ENCODE measurements around the gene TAOK3.
"Not testable (repeated sequence)": the region's sequence is repeated elsewhere in the genome, so short reads cannot be mapped to it uniquely, and the experiment has no call there.

Gene TAOK3

DNA sequence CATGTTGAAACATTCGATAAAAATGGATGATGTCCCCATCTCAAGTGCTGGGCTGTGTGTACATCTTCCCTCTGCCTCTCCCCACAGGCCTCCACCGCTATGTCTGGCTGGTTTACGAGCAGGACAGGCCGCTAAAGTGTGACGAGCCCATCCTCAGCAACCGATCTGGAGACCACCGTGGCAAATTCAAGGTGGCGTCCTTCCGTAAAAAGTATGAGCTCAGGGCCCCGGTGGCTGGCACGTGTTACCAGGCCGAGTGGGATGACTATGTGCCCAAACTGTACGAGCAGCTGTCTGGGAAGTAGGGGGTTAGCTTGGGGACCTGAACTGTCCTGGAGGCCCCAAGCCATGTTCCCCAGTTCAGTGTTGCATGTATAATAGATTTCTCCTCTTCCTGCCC lies 228.2 kb downstream of the TAOK3 start:
- no peak for FAIRE-seq
- DNase-seq (ENCODE audit: low spot score): no peak

DNA sequence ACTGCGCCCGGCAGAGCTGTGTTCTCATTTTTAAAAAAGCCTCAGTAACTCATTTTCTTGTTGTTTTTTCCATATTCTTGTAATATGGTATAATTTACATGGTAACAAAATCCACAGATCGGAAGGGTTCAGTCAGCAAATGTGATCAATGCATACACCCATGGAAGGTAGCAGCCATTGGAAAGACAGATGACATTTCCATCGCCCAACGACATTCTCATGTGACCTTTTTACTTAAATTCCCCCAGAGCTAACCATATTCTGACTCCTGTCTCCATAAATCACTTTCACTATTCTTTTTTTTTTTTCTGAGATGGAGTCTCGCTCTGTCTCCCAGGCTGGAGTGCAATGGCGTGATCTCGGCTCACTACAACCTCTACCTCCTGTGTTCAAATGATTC lies 231.9 kb downstream of the TAOK3 start:
- FAIRE-seq: no peak
- DNase-seq (ENCODE audit: low spot score): no peak

DNA sequence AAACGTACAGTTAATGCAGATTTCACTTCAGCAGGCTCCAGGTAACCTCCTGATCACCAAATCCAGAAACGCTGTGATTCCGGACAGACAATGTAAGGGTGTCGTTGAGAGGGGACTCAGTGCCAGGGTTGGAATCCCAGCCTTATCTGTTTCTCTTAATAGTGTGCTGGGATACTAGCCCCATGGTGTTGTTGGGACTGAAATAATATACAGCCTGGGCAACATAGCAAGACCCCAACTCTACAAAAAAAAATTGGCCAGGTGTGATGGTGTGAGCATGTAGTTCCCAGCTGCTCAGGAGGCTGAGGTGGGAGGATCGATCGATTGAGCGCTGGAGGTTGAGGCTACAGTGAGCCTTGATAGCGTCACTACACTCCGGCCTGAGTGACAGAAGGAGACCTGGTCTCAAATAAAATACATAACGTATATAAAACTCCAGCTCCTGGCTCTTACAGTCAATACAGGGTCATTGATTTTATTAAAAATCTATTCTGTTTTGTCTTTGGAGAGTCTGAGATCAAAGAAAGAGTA lies 235.5 kb downstream of the TAOK3 start:
- DNase-seq (ENCODE audit: low spot score) (no peak), FAIRE-seq (no peak)

DNA sequence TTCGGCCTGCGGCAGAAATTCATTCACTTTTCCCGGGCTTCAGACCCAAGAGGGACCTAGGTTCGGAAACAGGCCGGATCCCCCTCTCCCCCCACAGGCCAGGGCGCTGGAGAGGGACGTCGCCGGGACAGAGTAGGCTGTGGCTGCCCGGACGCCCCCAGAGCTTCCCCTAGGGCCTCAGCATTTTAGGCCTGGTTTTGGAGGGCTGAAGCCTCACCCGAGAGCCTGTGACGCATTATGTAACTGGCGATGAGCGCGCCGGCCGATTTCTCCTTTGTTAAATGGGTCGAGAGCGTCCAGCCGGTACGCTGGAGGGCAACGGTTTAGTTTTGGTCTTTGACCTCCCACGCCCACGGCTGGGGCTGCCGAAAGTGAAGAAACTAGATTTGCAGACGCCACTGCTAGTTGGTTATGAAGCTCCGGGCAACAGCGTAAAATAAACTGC lies 236.1 kb downstream of the TAOK3 start:
- no peak for DNase-seq (ENCODE audit: low spot score)
- no peak for FAIRE-seq

DNA sequence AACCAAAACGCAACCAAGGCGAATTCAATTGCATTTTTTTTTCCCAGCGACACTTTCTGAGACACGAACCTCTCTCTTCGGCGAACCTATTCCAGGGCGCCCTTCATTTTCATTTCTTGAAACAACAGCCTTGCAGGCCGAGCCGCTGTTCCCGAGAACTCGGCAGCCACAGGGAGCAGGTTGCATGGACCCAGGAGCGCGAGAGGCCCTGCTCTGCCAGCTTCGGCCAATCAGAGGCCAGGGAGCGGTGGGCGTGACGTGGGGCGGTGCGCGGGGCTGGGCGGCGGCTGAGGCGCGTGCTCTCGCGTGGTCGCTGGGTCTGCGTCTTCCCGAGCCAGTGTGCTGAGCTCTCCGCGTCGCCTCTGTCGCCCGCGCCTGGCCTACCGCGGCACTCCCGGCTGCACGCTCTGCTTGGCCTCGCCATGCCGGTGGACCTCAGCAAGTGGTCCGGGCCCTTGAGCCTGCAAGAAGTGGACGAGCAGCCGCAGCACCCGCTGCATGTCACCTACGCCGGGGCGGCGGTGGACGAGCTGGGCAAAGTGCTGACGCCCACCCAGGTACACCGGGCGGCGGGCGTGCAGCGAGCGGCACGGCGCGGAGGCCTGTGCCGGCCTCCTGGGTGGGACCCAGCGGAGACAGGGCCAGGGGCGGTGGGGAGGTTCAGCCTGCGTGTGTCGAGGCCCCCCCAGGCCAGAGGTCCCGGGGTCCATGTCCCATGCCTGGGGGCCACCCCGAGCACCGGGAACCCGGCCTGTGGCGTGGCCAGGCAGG lies 236.7 kb downstream of the TAOK3 start, which contains the start of gene PEBP1:
Gene PEBP1 (plus strand): TSS at position 337 of the 771 bp plus-strand sequence. CDS start 86 bp downstream, at position 423.
- FAIRE-seq (no peak), DNase-seq (ENCODE audit: low spot score) (peak; percentile 77)

DNA sequence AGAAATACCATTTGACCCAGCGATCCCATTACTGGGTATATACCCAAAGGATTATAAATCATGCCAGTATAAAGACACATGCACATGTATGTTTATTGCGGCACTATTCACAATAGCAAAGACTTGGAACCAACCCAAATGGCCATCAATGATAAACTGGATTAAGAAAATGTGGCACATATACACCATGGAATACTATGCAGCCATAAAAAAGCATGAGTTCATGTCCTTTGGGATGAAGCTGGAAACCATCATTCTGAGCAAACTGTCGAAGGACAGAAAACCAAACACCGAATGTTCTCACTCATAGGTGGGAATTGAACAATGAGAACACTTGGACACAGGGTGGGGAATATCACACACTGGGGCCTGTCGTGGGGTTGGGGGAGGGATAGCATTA lies 243.3 kb downstream of the TAOK3 start:
- DNase-seq (ENCODE audit: low spot score); FAIRE-seq: not testable (repeated sequence)

DNA sequence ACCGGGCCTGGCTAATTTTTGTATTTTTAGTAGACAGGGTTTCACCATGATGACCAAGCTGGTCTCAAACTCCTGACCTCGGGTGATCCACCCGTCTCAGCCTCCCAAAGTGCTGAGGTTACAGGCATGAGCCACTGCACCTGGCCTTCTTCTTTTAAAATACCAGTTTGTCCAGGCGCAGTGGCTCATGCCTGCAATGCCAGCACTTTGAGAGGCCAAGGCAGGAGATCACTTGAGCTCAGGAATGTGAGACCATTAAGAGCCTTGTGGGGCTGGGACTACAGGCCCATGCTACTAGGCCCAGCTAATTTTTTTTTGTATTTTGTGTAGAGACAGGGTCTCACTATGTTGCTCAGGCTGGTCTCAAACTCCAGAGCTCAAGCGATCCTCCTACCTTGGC lies 244.8 kb downstream of the TAOK3 start:
- no peak for FAIRE-seq
- no peak for DNase-seq (ENCODE audit: low spot score)

DNA sequence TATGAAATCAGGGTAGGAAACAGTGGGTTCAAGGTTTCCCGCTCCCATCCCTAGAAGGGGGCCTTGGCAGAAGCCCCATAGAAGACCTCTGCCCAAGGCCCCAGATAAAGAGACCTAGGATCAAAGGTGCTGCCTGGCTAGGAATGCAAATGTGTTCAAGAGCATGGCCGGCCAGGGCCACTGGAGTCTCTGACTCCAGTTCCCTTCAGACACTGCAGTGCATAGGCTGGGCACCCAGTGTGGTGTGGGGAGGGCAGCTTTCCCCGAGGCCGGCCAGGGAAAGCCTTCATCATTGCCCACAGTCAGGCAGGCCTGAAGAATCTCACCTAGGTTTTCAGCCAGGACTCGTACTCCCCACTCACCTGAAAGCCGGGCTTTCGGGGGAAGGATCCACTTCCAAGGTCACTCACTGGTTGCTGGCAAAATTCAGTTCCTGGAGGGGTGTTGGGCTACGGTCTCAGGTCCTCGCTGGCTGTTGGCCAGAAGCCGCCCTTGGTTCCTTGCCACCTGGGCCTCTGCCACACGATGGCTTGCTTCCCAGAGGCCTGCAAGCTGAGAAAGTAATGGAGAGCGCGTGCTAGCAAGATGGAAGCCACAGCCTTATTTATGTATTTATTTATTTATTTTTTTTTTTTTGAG lies 246.5 kb downstream of the TAOK3 start:
- DNase-seq (ENCODE audit: low spot score): no peak
- no peak for FAIRE-seq

DNA sequence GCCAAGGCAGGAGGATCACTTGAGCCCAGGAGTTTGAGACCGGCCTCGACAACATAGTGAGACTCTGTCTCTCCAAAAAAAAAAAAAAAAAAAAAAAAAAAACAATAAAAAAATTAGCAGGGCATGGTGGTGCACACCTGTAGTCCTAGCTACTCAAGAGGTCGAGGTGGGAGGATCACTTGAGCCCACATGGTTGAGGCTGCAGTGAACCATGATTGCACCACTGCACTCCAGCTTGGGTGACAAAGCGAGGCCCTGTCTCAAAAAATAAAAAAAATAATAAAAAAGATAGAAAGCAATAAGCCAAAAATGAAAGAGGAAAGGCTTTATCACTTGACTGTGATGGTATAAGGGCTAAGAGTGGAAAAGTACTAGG lies 247.0 kb downstream of the TAOK3 start:
- no peak for FAIRE-seq
- no peak for DNase-seq (ENCODE audit: low spot score)

DNA sequence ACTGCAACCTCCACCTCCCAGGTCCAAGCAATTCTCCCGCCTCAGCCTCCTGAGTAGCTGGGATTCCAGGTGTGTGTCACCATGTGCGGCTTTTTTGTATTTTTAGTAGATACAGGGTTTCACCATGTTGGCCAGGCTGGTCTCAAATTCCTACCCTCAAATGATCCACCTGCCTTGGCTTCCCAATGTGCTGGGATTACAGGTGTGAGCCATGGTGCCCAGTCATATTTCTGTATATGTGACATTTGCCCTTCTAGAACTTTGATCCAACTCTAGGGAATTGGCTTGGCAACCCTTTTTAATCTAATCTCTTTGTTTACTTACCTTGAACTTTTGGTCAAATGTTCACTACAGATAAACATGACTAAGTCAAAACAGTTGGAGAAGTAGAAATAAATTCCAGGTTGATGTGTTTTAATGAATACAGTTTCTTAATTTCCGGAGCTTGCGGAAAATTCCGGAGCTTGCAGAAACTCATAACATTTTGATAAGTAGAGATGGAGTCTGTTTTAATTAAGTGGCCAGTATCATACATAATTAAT lies 248.3 kb downstream of the TAOK3 start:
- no peak for FAIRE-seq
- no peak for DNase-seq (ENCODE audit: low spot score)

DNA sequence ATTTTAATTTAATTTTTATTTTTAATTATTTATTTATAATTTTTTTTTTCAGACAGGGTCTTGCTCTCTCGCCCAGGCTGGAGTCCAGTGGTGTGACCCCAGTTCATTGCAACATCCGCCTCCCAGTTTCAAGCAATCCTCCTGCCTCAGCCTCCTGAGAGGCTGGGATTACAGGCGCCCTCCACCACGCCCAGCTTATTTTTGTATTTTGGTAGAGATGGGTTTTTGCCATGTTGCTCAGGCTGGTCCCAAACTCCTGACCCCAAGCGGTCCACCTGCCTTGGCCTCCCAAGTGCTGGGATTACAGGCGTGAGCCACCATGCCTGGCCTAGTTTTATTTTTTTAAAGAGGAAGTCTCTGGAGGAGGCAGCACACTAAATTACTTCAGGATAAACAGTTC lies 250.4 kb downstream of the TAOK3 start:
- FAIRE-seq: no peak
- no peak for DNase-seq (ENCODE audit: low spot score)

DNA sequence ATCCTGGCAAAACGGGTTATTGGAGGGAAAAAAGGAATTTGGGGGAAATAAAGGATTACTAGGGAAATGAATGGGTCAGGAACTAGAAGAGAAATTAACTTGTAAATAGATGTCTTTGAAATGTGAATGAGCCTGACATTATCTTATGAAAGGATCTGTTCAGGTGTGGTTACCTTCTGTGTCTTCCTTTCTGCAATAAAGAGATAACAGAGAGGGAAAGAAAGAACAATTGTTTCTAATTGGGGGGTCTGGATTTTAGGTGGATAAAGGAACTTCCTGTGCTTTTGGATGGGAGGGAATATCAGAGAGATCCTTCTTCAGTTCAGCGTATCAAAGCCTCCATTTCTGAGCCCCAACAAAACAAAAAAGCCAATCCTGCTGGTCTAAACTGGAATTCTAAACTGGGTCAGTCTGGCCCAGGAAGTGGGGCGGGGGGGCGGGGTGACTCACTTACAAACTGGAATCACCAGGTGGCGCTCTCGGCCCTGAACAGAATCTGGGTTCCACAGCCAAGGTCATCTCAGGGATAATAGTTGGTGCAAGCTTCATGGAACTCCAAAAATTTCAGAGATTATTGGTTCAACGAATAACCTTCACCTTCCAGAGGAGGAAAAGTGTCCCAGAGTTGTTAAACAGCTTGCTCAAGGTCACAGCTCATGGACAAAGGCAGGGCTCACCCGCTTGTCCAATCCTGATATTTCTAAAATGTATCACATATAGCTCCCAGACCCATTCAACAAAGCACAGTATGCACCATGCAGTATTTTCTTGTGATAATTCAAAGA lies 251.9 kb downstream of the TAOK3 start:
- DNase-seq (ENCODE audit: low spot score): peak; percentile 38
- no peak for FAIRE-seq

DNA sequence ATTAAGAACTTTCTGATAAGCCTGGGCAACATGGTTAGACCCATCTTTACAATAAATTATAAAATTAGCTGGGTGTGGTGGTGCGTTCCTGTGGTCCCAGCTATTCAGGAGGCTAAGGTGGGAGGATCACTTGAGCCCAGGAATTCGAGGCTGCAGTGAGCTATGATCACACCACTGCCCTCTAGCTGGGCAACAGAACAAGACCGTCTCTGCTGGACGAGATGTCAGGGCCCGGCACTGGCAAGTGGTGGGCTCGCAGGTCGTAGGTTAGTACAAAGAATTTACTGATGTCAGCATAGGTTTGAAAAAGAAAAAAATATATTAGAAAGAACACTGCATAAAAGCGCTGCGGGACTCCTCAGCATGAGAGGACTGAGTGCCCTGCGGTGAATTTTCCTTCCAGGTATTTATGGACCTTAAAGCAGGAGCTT lies 253.2 kb downstream of the TAOK3 start:
- DNase-seq (ENCODE audit: low spot score) (no peak), FAIRE-seq (no peak)

DNA sequence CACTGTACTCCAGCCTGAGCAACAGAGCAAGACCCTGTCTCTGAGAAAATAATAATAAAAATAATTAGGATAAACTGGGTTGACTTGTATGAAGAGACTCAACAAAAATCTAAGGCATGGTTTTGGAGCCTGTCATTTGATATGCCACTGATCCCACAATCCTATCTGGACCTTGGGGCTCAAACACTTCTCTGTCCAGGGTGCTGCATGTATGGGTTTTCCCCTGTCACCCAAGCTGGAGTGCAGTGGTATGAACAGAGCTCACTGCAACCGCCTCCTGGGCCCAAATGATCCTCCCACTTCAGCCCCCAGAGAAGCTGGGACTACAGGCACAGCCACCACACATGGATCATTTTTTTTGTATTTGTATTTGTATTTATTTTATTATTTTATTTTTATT lies 263.6 kb downstream of the TAOK3 start:
- DNase-seq (ENCODE audit: low spot score) (no peak), FAIRE-seq (no peak)

DNA sequence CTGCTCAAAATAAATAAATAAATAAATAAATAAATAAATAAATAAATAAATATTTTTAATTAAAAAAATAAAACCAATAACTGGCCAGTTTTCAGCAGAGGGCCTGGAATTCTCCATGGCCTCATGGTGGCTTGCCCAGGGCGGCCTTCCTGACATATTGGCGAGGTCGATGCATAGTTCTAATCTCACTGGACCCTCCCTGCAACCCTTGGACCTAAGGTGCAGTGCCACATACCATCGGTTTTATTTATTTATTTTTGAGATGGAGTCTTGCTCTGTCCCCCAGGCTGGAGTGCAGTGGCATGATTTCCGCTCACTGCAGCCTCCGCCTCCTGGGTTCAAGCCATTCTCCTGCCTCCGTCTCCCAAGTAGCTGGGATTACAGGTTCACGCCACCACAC lies 265.0 kb downstream of the TAOK3 start:
- FAIRE-seq (no peak), DNase-seq (ENCODE audit: low spot score) (no peak)

DNA sequence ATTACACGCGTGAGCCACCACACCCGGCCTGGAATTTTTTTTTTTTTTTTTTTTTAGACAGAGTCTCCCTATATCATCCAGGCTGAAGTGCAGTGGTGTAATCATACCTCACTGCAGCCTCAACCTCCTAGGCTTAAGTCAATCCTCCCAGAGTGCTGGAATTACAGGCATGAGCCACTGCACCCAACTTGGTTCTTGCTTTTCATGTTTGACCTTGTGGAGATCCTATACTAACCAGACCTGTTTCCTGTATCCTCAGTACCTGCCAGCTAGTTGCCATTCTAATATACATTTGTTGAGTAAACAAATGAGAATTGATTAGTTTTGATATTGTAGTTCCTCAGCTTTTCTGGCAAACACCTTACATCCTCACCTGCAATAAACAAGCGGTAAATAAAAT lies 265.7 kb downstream of the TAOK3 start:
- no peak for FAIRE-seq
- no peak for DNase-seq (ENCODE audit: low spot score)

DNA sequence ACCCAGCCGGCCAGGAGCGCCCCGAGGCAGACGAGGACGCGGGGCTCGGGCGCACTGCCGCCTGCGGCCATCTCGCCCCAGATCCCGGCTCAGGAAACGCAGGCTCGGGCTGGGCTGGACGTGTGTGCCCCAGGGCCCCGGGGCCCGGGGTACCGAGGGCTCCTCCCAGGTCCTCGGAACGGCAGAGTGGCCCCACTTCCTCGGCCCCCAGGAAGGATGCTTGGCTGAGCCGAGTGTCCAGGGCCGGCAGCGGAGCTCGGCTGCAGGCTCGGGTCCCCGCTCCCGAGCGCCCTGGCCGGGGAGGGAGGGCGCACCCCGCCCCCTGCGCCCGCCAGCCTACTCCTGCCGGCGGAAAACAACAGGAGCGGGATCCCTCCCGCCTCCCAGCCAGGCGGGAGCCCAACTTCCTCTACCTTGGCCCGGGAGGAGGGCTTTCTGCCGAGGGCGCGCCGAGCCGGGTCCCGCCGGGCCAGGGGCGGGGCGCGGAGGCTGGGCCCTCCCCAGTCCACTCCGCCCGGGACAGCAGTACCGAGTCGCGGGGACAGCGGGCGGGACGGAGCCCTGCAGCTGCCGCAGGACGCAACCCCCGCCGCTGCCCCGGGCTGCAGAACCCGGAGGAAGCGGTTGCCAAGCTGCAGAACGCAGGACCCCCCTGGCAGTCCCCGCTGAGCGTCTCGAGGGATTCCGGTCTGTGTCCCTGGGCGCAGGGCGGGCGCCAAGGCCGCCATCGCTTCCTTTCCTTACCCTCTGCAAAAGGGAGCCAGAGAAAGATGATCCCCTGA lies 268.9 kb downstream of the TAOK3 start, which contains the start of gene VSIG10:
Gene VSIG10 (minus strand): TSS at position 411 of the 782 bp plus-strand sequence. CDS start 340 bp downstream, at position 71.
- FAIRE-seq: no peak

DNA sequence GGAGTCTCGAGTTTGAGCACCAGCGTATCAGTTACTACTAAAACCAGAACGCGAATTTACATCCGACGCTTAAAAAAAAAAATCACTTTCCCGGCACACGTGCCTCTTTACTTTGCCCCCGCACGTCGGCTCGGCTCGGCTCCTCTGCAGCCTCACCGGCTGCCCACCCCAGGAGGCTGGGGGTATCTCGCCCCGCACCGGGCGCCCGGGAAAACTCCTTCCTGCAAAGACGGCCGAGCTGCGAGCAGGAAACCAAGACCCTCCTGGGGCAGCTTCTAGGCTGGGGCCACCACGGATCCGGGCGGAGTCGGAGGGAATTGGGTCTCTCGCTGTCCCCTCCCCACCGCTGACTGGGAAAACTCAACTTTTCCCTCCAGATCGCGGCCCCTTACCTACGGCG lies 269.5 kb downstream of the TAOK3 start:
- FAIRE-seq: no peak
- DNase-seq (ENCODE audit: low spot score): no peak

More for the DNA sequence above, 268.9 kb downstream of the TAOK3 start, which contains the start of gene VSIG10:
- peak; percentile 56 for DNase-seq (ENCODE audit: low spot score)

DNA sequence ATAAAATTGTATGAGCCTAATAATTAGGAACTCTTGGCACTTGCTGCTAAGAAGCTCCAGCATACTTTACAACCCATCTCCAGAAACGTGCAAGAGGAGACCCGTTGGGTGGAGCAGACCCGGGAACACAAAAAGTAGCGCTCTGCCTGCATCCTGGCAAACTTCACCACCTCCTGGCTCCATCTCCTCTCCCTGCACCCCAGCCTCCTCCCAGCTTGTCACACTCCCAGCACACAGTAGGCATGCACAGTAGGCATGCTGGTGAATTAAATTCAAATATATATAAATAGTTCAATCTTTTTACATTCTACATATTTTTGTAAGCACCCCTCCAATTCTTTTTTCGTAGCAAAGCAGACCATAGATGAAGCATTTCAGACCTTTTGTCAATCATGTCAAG lies 270.1 kb downstream of the TAOK3 start:
- no peak for DNase-seq (ENCODE audit: low spot score)

DNA sequence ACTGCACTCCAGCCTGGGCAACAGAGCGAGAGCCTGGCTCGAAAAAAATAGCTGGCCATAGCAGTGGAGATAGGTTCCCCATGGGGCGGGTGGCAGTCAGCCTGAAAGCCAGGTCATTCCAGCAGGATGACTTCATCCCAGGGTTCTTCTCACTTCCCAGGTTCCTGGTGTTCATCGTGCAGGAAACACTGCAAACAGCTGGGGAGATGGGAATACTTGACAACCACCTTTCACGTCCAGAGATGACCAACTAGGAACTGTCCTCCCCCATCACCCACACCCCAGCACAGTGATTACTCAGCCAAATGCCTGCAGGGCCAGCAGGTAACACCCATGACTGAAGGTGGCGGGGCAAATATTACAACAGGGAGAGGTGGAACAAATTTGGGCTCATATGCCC lies 270.6 kb downstream of the TAOK3 start:
- peak; percentile 90 for FAIRE-seq
- peak; percentile 89 for DNase-seq (ENCODE audit: low spot score)

More for the DNA sequence above, 270.1 kb downstream of the TAOK3 start:
- no peak for FAIRE-seq

DNA sequence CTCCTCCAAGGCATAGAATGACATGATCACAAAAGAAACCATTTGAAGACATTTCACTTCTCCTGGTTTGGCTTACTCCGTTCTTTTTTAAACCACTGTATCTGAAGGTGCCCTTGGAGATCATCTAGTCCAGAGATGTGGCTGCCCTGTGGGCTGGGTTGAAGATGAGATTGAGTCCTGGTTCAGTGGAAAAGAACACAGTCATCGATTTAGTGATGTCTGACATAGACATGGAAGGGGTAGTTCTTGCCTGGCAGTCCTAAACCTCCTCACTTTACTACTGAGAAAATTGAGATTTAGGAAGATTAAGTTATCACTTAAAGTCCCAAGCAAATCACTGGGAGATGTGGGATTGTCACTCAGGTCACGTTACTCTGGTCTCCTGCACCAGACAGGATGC lies 271.7 kb downstream of the TAOK3 start:
- FAIRE-seq: no peak
- no peak for DNase-seq (ENCODE audit: low spot score)

Data from RCC 7860 (cell line).